ENCODE results near the gene PDE1A. TPM values are rescaled to one million over a fixed set of nuclear protein-coding genes. Genes with fewer than 3 reads are reported as not detected.

PDE1A gene
- total RNA-seq, 2 experiments from 2014 or later, result not detected

GRCh38 chr2:182144776-182145165 lies 282.1 kb downstream of the PDE1A start:
- no peak overlapping the region for H3K27ac Mint-ChIP-seq
- ATAC-seq, result no peak
- no peak for DNase-seq
- CTCF ChIA-PET, result interaction anchor here (0.7 kb wide), 1 partner anchor 57 kb away, joined by 3 read pairs; no protein-coding TSS in a partner anchor
- no peak overlapping the region for H3K4me3 Mint-ChIP-seq
- H3K27me3 Mint-ChIP-seq, result no peaks in the 10 kb centered on the region
- H3K9me3 Mint-ChIP-seq (ENCODE audit: low read depth), result no peaks in the 10 kb centered on the region
- H3K36me3 Mint-ChIP-seq (ENCODE audit: low read depth), result no peaks in the 10 kb centered on the region
- intact Hi-C loops (cut with DNase I, micrococcal nuclease), result no loop called here
- no peaks in the 10 kb centered on the region for H3K4me1 Mint-ChIP-seq
- POLR2A ChIA-PET, result no interaction called here

- Mint-ChIP-seq H3K9me3 (ENCODE audit: low read depth) (no peaks in the 10 kb centered on the region), H3K27ac (no peak overlapping the region), H3K27me3 (no peaks in the 10 kb centered on the region), H3K4me3 (no peak overlapping the region), H3K4me1 (no peaks in the 10 kb centered on the region), H3K36me3 (ENCODE audit: low read depth) (no peaks in the 10 kb centered on the region)
- ChIA-PET POLR2A (no interaction called here), CTCF (no interaction called here)
- DNase-seq (no peak), ATAC-seq (no peak)
- intact Hi-C loops (cut with DNase I, micrococcal nuclease), result no loop called here
These were observed 282.6 kb downstream of the PDE1A start for GRCh38 chr2:182144041-182144775.

DNA sequence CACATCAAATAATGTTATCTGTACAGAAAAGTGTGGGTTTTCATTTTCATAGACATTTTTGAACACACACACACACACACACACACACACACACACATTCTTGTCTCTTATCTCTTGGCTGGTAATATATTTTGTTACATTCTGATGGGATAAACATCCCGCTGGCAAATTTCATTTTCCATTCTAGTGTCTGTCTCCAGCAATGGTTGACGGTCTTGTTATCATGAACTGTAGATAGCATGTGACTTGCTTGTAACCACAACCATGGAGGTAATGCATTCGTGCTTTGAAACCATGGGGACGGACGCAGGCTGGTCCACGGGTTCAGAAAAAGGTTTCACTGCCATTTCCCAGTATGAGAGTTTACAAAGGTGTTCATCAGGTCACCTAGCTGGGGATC lies 284.8 kb downstream of the PDE1A start:
- no peak overlapping the region for H3K27ac Mint-ChIP-seq
- no peak for ATAC-seq
- no peak overlapping the region for H3K4me3 Mint-ChIP-seq
- peaks cover 2% of the 10 kb centered on the region for H3K27me3 Mint-ChIP-seq
- no peak for DNase-seq
- intact Hi-C loops (cut with DNase I, micrococcal nuclease), result no loop called here
- H3K36me3 Mint-ChIP-seq (ENCODE audit: low read depth), result no peaks in the 10 kb centered on the region
- CTCF ChIA-PET, result interaction anchor here (1.9 kb wide), 1 partner anchor 10 kb away, joined by 6 read pairs; no protein-coding TSS in a partner anchor
- H3K9me3 Mint-ChIP-seq (ENCODE audit: low read depth), result no peaks in the 10 kb centered on the region
- no peaks in the 10 kb centered on the region for H3K4me1 Mint-ChIP-seq
- POLR2A ChIA-PET, result no interaction called here

- Mint-ChIP-seq H3K4me1 (no peaks in the 10 kb centered on the region), H3K27me3 (peaks cover 2% of the 10 kb centered on the region), H3K27ac (no peak overlapping the region), H3K36me3 (ENCODE audit: low read depth) (no peaks in the 10 kb centered on the region), H3K9me3 (ENCODE audit: low read depth) (no peaks in the 10 kb centered on the region), H3K4me3 (no peak overlapping the region)
- intact Hi-C loops (cut with DNase I, micrococcal nuclease), result no loop called here
- POLR2A ChIA-PET, result no interaction called here
- CTCF ChIA-PET, result no interaction called here
- DNase-seq, result no peak
- ATAC-seq, result no peak
These were observed 292.6 kb downstream of the PDE1A start for GRCh38 chr2:182134201-182134600.

- Mint-ChIP-seq H3K4me3 (no peak overlapping the region), H3K36me3 (ENCODE audit: low read depth) (no peaks in the 10 kb centered on the region), H3K27me3 (peaks cover 2% of the 10 kb centered on the region), H3K9me3 (ENCODE audit: low read depth) (no peaks in the 10 kb centered on the region), H3K27ac (no peak overlapping the region), H3K4me1 (no peaks in the 10 kb centered on the region)
- ChIA-PET POLR2A (no interaction called here), CTCF (no interaction called here)
- intact Hi-C loops (cut with DNase I, micrococcal nuclease), result no loop called here
- ATAC-seq (no peak), DNase-seq (no peak)
These were observed 293.5 kb downstream of the PDE1A start for GRCh38 chr2:182133195-182133891.

DNA sequence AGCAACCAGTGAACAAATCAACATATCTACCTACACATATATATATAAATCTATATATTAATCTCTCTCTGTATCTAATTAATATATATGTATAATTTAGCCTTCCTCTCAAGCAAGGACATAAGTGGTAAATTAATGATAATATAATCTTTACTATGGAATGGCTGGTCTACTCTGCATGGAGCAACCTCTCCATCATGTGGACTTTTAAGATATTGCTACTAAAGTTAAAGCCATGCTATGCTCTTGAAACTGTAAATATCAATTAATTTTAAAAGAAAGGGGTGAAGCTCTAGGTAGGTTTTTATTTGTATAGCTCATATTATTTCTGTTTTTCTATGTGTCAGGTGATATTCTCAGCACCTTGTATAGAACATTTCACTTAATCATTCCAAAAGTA lies 294.2 kb downstream of the PDE1A start:
- H3K27ac Mint-ChIP-seq, result no peak overlapping the region
- CTCF ChIA-PET, result no interaction called here

DNA sequence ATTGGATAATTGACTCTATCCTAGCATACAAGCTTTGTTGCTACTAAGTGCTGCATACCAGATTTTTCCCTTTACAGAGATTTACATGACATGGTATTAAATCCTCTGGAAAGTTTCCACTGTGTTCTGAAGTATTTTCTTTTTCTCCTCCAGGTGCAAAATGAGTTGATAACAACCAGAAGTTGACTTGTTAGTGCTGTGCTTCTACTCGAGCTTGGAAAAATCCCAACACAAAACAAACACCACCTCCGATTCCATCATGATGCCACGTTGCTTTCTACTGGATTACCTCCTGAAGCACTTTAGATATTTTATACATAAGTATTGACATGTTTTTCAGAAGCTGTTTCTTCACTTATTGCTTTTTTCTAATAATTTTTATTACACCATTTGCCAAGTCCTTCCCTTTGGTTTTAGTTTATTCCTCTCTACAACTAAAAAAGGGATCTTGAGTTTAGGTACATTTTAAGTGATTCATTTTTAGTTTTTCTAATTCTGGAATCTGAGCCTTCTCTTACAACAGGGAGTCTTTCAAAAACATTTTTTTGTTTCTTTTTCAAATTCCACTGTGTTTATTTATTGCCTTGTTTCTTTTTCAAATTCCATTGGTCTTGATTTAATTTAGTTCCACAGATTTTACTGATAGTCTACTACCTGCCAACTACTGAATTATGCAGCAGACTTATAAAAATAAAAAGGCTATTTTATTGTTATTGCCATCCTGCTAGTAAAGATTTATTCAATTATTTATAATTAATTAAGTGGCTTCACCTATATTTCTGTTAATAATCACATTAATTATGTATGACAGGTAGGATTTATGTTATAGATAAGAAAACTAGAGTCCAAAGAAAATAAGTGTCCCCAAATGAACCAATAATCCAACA lies 297.8 kb downstream of the PDE1A start:
- ChIA-PET CTCF (no interaction called here), POLR2A (no interaction called here)
- Mint-ChIP-seq H3K27ac (no peak overlapping the region), H3K36me3 (ENCODE audit: low read depth) (no peaks in the 10 kb centered on the region), H3K27me3 (no peaks in the 10 kb centered on the region), H3K4me3 (no peak overlapping the region), H3K4me1 (no peaks in the 10 kb centered on the region), H3K9me3 (ENCODE audit: low read depth) (no peaks in the 10 kb centered on the region)
- DNase-seq (no peak), ATAC-seq (no peak)
- intact Hi-C loops (cut with DNase I, micrococcal nuclease), result no loop called here

More for the DNA sequence above, 294.2 kb downstream of the PDE1A start:
- H3K9me3 Mint-ChIP-seq (ENCODE audit: low read depth), result no peaks in the 10 kb centered on the region
- intact Hi-C loops (cut with DNase I, micrococcal nuclease), result no loop called here
- H3K36me3 Mint-ChIP-seq (ENCODE audit: low read depth), result no peaks in the 10 kb centered on the region
- DNase-seq, result no peak
- no peak for ATAC-seq
- peaks cover under 1% of the 10 kb centered on the region for H3K27me3 Mint-ChIP-seq
- POLR2A ChIA-PET, result no interaction called here
- H3K4me1 Mint-ChIP-seq, result no peaks in the 10 kb centered on the region
- H3K4me3 Mint-ChIP-seq, result no peak overlapping the region

DNA sequence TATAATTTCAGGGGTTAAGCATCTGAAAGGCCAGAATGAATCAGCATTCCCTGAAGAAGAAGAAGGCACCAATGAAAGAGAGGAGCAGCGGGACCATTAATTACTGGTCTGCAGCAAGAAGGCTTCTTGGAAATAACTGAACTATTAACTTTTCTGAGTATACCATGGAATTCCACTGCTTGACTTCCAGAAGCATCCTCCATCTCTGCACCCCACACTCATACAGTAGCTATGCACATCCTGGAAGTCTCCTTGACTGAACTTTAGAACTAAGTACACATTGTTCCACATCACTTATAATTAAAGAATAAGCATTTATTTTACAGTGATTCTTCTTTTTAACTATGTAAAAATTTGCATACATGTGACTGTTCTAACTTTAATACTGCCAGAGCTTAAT lies 309.6 kb downstream of the PDE1A start:
- no peaks in the 10 kb centered on the region for H3K9me3 Mint-ChIP-seq (ENCODE audit: low read depth)
- H3K27ac Mint-ChIP-seq, result no peak overlapping the region
- DNase-seq (no peak), ATAC-seq (no peak)
- no peaks in the 10 kb centered on the region for H3K36me3 Mint-ChIP-seq (ENCODE audit: low read depth)
- CTCF ChIA-PET, result no interaction called here
- POLR2A ChIA-PET, result no interaction called here
- H3K27me3 Mint-ChIP-seq, result no peaks in the 10 kb centered on the region
- intact Hi-C loops (cut with DNase I, micrococcal nuclease), result no loop called here
- no peak overlapping the region for H3K4me3 Mint-ChIP-seq
- no peaks in the 10 kb centered on the region for H3K4me1 Mint-ChIP-seq

GRCh38 chr2:182116774-182117173 lies 310.1 kb downstream of the PDE1A start:
- Mint-ChIP-seq H3K9me3 (ENCODE audit: low read depth) (no peaks in the 10 kb centered on the region), H3K4me3 (no peak overlapping the region), H3K4me1 (no peaks in the 10 kb centered on the region), H3K36me3 (ENCODE audit: low read depth) (no peaks in the 10 kb centered on the region), H3K27ac (no peak overlapping the region), H3K27me3 (no peaks in the 10 kb centered on the region)
- DNase-seq, result no peak
- no peak for ATAC-seq
- ChIA-PET POLR2A (no interaction called here), CTCF (no interaction called here)
- intact Hi-C loops (cut with DNase I, micrococcal nuclease), result no loop called here

DNA sequence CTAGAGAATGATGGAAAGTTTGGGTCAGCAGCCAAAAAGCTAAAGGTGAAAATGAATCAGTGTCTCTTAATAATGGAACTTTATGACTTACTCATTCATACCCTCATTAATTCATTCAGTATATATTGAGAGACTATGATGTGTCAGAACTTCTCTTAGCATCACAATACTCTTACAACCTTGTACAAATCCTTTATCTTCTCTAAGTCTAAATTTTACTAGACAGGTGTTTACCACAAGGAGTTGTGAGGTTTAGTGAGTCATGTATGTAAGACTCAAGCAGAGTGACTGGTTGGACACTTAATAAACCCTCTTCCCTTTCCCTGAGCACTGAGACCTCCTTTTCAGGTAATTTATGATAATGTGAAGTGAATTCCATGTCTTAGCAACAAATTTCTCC lies 311.6 kb downstream of the PDE1A start:
- Mint-ChIP-seq H3K9me3 (ENCODE audit: low read depth) (no peaks in the 10 kb centered on the region), H3K27ac (no peak overlapping the region), H3K4me1 (no peaks in the 10 kb centered on the region), H3K27me3 (no peaks in the 10 kb centered on the region), H3K36me3 (ENCODE audit: low read depth) (no peaks in the 10 kb centered on the region), H3K4me3 (no peak overlapping the region)
- ChIA-PET POLR2A (no interaction called here), CTCF (no interaction called here)
- ATAC-seq (peak; percentile 23), DNase-seq (no peak)
- intact Hi-C loops (cut with DNase I, micrococcal nuclease), result no loop called here

DNA sequence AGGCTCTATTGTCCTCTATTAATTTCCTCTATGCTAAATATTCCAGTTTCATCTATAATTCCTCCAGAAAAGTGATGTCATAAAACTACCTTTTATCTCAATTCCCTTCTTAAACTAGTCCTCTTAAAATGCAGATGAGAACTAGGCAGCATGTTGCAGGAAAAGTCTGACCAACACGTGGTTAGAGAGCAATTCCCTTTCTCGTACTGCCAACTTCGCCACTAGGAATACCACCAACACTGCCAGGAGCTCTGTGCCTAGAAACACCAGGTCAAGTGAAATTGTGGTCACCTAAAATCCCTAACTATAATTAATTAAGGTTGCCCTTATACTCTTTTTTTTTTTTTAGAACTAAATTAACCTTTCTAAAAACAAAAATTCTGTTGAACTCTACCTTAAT lies 313.5 kb downstream of the PDE1A start:
- Mint-ChIP-seq H3K27ac (no peak overlapping the region), H3K4me1 (no peaks in the 10 kb centered on the region), H3K27me3 (no peaks in the 10 kb centered on the region), H3K9me3 (ENCODE audit: low read depth) (no peaks in the 10 kb centered on the region), H3K36me3 (ENCODE audit: low read depth) (no peaks in the 10 kb centered on the region), H3K4me3 (no peak overlapping the region)
- ATAC-seq (no peak), DNase-seq (no peak)
- ChIA-PET CTCF (no interaction called here), POLR2A (interaction anchor here (0.6 kb wide), 1 partner anchor 216 kb away, joined by 3 read pairs; no protein-coding TSS in a partner anchor)
- intact Hi-C loops (cut with DNase I, micrococcal nuclease), result no loop called here

DNA sequence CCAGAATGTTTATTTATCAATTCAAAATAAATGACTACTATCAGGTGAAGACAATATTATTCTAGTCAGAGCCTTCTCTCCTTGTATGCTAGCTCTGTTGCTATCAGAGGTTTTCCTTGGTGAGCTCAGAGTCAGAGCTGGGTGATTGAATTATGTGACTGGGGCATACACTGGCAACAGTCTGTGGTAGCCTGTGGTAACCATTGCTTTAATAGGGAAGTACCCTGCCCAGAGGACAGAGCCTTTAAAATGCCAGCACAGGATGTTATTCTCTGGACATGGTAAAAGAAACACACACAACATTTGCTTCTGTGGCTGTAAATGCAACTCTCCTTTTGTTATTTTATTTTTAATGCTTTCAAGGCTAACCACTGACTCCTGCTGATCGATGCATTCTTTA lies 316.5 kb downstream of the PDE1A start:
- H3K9me3 Mint-ChIP-seq (ENCODE audit: low read depth), result no peaks in the 10 kb centered on the region

More for the DNA sequence above, 316.5 kb downstream of the PDE1A start:
- no peaks in the 10 kb centered on the region for H3K27me3 Mint-ChIP-seq
- no peak overlapping the region for H3K27ac Mint-ChIP-seq
- H3K4me1 Mint-ChIP-seq, result no peaks in the 10 kb centered on the region
- ChIA-PET CTCF (interaction anchor here (1.2 kb wide), 1 partner anchor 70 kb away, joined by 3 read pairs; no protein-coding TSS in a partner anchor), POLR2A (no interaction called here)
- no peak for ATAC-seq
- no peak overlapping the region for H3K4me3 Mint-ChIP-seq
- no peak for DNase-seq
- H3K36me3 Mint-ChIP-seq (ENCODE audit: low read depth), result no peaks in the 10 kb centered on the region
- intact Hi-C loops (cut with DNase I, micrococcal nuclease), result no loop called here
